UCSD-AML1 (cell line): ENCODE measurements around the gene UNKL.
"Not testable (repeated sequence)": the region's sequence is repeated elsewhere in the genome, so short reads cannot be mapped to it uniquely, and the experiment has no call there.

ENCODE experiments used
- DNase-seq: peaks from one replicate; lab custom pipeline; 2025; ENCODE audit not compliant: unreplicated experiment; lab: John Stamatoyannopoulos, UW

The UNKL gene

DNA sequence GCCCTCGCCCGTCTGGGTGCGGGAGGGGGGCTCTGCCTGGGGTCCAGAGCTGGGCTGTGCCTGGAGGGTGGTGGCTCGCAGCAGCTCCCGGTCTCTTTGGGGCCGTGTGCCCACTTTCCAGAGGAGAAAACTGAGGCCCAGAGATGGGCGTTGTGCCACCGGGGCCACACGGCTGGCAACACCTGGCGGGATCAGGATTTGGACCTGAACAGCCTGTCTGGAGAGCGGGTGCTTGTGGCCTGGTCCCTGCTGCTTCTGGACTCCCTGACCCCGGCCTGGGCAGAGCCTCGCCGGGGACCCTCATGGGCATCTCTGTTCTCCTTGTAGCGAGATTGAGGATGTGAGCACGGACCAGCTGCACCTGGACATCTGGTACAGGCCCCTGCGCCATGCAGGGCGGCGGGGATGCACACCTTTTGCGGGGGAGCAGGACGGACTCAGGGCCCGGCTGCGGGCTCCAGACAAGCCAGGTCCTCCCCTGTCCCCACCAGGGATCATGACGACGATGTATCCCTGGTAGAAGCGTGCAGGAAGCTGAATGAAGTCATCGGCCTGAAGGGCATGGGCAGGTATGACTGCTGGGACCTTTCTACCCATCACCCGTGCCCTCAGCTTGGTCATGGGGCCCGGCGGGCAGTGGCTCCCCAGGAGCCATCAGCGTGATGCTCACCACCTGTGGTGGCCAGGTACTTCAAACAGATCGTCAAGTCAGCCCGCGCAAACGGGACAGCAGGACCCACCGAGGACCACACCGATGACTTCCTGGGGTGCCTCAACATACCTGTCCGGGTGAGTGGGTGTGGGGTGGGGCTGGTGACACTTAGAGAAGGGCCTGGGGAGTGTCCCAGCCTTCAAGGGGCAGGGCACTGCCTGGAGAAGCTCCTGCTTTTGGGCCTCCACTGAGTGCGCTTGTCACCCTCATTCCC, 72.7 kb downstream of the UNKL start:
- no peak for DNase-seq

DNA sequence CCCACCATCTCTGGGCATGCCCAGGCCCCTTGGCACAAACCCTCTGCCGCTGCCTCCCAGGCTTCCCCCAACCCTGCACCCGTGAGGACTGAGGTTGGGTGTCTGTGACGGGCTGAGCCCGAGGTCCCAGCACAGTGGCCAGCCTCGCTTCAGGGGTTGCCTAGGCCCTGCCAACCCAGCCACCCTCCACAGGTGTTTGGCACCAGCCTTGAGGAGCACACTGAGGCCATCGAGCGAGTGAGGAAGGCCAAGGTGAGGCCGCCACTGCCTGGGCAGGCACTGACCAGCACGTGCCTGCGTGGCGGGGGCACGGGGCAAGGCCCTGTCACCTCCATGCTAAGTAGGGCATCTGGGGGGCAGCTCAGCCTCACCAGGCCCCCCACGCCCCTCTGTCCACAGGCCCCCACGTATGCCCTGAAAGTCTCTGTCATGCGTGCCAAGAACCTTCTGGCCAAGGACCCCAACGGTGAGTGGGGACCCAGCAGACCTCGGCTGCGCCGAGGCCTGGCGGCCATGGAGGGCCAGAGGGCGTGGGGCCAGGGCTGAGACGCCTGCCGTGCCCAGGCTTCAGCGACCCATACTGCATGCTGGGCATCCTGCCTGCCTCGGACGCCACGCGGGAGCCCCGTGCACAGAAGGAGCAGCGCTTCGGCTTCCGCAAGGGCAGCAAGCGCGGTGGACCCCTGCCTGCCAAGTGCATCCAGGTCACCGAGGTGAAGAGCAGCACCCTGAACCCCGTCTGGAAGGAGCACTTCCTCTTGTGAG, 73.6 kb downstream of the UNKL start:
- DNase-seq, result no peak

DNA sequence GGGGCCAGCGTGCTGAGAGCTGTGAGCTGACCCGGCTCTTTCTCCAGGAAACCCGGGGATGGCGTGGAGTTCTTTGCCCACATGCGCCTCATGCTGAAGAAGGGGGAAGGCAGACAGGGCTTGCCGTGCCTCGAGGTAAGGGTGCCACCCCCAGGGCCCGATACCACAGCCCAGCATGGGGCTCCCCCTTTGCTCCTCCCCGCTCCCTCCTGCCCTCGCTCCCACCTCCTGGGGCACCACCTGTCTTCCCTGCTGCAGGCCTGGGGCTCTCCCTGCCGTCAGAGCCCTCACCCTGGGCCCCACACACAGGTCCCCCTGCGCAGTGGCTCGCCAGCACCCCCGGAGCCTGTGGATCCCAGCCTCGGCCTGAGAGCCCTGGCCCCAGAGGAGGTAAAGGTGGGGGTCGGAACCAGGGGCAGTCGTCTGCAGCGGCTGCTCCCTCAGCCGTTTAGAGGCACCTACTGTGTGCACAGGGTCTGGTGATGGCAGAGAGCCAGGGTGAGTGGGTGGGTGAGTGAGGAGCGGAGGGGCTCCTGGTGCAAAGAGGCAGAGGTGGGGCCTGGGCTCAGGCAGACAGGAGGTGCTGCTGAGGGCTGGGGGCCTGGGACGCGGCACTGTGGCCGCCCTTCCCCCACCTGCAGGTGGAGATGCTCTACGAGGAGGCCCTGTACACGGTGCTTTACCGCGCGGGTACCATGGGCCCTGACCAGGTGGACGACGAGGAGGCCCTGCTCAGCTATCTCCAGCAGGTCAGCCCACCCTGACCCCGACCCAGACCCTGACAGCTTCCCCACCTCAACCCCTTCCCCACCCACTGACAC, 75.4 kb downstream of the UNKL start:
- no peak for DNase-seq

DNA sequence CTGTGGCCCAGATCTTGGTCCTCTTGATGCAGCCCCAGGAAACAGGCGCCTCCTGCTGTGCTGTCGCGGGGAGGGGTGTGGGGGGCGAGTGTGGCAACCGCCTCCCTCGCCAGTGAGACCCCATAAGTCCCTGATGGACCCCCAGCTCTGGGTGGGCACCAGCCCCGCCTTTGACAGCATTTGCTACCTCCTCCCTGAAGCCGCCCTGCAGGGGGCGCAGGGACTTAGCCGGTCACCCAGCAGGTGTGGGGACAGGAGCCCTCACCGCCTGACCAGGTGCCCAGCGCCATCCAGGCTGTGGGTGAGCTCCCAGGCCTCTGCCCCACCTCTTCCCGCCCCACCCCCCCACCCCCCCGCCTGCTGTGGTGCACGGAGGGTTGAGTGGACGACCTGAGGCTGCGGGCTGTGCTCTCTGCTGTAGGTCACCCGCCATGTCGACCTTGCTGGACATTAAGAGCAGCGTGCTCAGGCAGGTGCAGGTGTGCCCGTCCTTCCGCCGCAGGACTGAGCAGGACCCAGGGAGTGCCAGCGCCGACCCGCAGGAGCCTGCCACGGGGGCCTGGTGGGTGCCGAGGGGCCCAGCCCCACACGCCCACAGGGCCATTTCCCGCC, 76.3 kb downstream of the UNKL start:
- peak; percentile 34 for DNase-seq

DNA sequence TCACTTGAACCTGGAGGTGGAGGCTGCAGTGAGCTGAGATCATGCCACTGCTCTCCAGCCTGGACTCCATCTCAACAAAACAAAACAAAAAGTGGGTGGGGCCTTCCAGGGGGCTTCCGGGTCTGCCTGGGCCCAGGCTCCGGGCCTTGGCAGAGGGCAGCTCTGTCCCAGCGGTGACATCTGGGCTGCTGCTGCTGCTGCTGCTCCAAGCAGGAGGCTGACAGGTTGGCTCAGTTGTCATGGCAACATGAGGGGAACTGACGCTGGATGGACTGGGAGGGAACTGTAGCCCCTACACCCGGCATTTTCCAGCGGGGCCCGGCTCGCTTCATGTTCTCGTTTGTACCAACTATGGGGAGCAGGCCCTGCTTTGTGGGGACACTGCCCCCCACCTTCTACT, 77.0 kb downstream of the UNKL start:
- no peak for DNase-seq

DNA sequence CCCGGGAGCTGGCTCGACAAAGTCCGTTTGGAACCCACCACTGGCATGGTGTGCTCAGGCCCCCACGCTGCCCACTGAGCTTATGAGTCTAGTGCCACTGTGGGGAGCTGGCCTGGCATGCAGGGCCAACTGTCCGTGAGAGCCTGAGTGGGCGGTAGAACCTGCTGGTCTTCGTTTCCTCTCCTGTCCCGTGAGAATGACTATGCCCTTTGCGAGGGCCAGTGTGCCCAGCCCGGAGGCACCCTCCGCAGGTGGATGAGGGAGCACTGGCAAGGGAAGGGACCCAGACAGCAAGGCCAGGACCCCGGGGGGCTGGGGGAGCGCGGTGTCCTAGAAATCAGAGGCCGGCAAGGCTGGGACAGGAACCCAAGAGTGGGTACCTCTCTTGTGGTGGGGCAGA, 77.9 kb downstream of the UNKL start:
- DNase-seq, result no peak

DNA sequence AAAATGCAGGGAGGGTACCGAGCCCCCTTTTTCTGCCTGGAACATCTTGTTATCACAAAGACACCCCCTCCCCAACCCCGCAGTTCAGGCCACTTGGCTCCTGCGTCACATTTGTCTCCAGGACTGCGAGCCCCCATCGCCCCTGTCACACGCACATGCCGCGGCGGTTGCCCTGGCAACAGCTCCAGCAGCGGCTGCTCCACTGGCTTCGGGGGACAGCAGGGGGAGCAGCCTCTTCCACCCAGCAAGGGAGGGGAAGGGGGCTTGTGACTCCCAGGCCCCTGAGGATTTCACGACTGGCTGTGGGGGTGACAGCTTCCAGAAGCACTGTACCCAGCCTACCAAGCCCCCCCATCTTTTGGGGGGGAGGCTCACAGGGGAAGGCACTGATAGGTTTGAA, 78.5 kb downstream of the UNKL start:
- no peak for DNase-seq

DNA sequence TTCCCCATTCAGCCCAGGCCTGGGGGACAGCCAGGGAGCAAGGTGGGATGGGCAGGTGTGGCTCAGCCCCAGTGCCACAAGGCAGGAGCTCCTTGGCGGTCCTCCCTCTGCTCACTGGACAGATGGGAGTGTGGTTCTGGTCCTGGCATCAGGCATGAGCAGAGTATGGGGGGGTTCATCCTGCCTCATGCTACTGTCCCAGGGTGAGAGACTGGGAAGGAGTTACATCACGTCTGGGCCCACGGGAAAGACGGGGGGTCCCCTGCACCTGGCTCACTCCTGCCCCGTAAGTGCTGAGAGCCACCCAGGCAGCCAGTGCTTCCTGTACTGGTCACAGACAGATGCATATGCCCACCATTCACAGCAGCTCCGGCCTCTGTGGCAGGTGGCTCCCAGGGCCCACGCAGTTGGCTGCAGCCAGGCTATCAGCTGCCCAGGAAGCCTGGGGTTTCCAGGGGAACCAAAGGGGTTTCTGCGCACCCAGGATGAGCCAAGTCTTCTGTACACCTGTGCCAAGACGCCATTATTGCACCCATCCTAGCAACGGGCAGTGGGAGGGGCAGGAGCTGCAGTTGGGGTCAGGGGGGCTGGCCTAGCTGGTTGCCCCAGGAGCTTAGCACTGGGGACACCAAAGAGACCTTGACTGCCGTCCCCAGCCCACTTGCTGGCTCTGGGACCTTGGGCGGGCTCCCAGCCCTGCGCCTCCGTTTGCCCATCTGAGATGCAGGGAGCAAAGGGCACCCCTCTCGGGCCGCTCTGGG, 79.1 kb downstream of the UNKL start:
- DNase-seq, result no peak

DNA sequence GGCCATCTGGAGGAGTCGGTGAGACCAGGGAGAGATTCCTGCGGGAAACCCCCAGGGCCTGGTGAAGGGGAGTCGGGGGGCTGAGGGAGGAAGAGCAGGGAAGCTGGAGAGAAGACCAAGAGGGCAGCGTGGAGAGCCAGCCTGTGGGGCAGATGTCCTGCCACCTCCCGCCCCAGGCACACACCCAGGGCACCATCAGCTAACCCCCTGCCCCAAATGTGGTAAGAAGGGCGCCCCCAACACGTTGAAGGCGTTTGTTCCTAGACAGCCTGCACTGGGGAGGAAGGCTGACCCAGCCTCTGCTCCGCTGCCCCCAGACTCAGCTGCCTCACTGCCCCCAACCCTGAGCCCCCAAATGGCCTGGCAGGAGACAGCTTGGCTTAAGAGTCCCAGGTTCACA, 79.8 kb downstream of the UNKL start:
- DNase-seq, result no peak

DNA sequence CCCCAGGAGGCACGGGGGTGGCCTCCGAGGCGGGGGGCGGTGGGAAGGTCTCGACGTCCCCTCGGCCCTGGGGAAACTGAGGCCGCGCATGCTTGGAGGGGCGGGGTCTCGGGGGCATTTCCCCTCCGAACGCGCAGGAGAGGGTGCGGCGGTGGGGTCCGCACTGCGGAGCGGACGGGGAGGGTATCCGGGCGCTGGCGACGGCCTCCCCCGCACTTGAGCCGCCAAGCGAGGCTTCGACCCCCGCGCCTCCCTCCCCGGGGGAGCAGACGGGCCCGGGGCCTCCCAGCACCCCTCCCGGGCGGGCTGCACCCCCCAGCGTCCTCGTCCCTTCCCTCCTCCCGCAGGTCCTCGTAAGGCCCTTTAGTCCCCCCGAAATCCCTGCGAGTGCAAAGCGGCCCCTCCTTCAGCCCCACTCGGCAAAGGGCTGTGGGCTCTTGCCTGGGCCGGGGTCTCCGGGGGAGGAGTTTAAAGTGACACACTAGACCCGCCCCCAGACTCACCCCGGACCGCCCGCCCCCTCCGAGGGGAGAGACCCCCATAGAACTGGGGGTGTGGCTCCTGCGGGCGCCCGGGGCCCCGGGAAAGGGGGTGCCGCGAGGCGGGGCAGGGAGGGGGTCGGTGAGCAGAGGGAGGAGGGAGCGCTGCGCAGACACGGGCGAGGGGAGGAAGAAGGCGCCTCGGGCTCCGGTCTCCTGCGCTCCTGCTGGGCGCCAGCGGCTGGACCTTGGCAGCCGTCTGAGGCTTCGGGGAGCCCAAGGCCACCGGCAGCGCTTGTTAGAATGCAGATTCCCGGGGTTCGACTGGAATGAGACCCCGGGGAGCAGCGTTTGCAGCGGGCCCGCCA, 80.4 kb downstream of the UNKL start:
- no peak for DNase-seq

DNA sequence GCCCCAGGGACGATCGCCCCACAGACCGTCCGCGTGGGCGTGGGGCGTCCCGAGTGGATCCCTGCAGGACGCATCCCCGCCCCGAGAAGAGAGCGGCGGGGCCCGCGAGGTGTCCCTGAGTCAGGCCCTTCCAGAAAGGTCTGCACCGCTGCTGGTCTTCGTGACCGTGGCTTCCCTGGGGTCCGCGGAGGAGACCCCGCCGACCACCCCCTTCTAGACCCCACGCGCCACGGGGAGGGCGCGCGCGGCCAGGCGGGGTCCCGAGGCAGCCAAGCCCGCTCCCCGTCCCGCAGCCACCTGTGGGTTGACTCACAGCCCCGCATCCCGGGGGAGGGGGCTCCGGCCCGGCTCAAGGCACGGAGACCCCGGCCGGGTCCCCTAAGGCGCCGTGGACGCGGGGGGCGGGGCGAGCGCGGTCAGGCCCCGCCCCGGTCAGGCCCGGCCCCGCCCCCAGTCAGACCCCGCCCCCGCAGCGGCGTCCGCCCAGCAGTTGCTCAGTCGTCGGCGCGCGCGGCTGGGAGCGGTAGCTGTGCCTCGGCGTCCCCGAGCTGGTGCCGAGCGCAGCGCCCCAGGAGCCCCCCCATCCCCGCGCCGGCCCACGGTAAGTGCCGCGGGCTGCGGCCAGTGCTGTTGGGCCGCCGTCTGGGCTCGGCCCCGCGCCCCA, 81.2 kb downstream of the UNKL start, which contains the start of gene BAIAP3:
BAIAP3 (plus strand) TSS at position 497 of the 664 bp plus-strand sequence. CDS start 4,905 bp downstream, outside the sequence.
- DNase-seq, result no peak

DNA sequence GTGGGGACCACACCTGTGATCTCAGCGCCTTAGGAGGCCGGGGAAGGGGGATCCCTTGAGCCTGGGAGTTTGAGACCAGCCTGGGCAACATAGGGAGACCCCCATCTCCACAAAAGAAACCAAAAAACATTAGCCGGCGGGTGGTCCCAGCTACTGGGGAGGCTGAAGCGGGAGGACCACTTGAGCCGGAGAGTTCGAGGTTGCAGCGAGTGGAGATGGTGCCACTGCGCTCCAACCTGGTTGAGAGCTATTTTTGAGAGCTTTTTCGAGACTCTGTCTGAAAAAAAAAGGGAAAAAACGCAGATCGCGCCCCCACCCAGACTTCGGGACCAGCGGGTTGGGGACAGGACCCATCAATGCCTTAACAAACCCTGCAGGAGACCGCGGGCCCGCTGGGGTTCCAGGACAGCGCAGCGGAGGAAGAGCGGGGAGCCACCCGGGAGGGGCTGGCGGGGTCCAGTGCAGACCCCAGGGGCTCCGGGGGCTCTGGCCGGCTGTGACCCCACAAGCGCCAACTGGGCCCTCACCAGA, 81.8 kb downstream of the UNKL start:
- DNase-seq, result no peak

DNA sequence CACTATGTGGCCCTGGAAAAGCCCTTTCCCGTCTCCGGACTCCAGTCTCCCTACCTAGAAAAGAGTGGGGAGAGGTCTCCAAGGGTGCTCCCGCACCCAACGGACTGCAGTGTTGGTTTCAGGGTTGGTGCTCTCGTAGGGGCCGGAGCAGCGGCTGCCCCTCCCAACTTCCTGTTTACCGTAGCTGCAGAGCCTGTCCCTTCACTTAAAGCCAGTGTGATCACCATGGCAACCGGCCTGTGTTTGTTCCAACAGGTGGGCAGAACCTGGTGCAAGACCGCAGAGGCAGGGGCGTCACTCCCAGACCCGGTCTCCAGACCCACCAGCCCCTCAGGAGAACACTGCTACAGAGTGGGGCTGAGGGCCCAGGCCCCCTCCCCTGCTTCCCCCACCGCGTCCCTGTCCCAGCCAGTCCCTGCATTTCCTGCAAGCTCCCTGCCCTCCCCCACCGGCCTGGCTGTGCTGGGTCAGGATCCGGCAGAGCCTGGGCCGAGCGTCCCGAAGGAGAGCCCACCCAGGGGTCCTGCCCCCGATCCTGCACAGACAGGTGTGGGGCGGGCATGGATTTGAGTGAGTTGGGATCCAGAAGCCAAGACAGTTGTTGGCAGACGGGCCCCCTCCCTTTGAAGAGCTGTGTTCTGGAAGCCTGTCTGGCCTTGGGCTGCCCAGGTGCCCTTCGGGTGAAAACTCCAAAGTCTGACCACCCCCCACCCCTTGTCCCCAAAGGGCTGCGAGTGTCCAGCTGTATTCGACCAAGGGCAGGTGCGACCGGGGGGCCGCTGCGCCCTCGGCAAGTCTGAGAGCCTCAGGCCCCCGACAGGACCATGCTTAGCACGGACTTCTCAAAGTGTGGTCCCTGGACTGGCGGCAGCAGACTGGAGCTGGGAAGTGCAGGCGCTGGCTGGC, 82.5 kb downstream of the UNKL start:
- DNase-seq, result peak; percentile 33

DNA sequence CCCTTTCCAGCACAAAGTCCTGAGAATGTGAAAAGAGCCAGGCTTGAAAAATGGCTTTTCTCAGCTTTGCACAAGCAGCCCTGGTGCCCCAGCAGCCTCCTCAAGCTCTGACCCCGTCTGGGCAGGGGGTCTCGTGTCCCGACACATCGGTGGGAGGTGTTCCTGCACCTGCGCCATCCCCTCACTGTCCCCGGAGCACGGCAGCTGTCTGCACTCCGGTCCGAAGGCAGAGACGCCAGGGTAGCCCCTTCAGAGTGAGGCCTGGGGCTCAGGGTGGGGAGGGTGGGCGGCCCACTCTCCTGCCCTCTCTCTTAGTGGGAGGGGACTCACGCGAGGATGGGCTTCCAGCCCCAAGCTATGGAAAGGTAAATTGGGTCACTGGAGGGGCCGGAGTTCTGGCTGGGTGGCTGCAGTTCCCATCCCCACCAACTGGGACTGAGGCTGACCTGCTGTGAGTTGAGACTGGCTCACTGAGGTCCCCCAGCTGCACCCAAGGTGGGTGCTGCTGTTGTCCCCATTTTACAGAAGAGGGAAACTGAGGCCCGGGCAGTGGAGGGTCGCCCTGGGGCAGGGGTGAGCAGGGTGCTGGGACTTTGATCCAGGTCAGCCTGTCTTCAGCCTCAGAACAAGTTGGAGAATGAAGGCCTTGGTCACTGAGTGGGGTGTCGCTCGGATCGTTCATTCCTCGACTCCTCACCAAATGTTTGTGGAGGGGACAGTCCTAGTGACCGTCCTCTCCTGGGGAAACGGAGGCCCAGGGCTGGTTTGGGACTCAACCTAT, 83.4 kb downstream of the UNKL start:
- DNase-seq, result no peak

DNA sequence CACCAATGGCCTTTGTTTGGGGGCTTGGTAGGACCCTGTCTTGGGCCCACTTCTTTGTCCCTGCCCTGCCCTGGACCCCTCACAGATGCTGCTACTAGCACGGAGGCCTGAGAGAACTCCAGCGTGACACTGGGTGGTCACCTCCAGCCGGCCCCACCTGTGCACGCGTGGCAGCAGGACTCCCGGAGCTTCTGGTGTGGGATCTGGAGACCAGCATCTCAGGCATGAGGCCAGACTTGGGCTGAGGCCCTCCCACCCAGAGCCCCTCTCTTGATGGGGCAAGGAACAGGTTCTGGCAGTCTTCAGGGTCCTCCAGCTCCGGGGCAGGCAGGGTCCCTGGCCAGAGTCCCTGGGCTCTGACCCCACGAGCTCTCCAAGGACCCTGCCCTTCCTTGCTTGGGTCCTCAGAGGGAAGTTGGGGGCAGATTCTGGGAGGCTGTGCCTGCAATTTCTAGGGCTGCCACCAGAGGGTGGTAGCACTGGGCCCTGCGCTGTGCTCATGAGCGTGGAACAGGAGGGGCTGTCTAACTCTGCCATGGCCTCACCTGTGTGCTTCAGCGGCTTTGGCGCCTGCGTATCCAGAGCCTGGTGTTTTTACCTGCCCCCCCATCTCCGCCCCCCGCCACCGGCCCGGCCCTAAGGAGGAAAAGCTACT, 84.1 kb downstream of the UNKL start:
- DNase-seq, result no peak

DNA sequence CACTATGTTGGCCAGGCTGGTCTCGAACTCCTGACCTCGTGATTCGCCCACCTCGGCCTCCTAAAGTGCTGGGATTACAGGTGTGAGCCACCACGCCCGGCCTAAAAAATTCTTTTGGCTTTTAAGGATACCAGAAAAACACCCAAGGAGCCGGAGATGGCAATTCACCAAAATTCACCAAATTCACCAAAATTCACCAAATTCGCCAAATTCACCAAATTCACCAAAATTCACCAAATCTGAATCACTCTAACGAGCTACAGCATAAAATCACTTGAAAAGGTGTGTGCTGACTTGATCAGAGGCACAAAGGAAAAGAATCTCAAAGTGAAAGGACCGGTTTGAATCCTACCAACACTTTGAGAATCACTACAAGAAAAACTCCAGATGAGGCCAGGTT, 85.5 kb downstream of the UNKL start:
- not testable (repeated sequence) for DNase-seq
